Endothelial cell of umbilical vein (primary cell): ENCODE results near the gene GCNT1.

Source experiments
- CTCF ChIP-seq, 2 donors: IDR thresholded peaks; 1 replicate in 1 of 2; 2 replicates in 1 of 2; pipeline ENCODE4 v1.5.1; 2011; ENCODE audit warnings: low read length in 2 of 2, mild to moderate bottlenecking in 2 of 2, moderate library complexity in 2 of 2, control low read depth in 1 of 2, inconsistent platforms in 1 of 2, low read depth in 1 of 2; ENCODE audit not compliant: insufficient read depth in 1 of 2; ENCODE audit errors: extremely low read depth in 1 of 2
- EZH2 ChIP-seq: IDR thresholded peaks from 2 replicates; pipeline ENCODE4 v1.6.1; 2012; ENCODE audit warnings: borderline replicate concordance, low read depth, mild to moderate bottlenecking, moderate library complexity, low read length, inconsistent platforms; ENCODE audit not compliant: severe bottlenecking
- FOS ChIP-seq: IDR thresholded peaks from 2 replicates; pipeline ENCODE4 v1.6.1; 2011; ENCODE audit warnings: mild to moderate bottlenecking, low read length, moderate library complexity, borderline replicate concordance; ENCODE audit not compliant: insufficient read depth
- JUN ChIP-seq: IDR thresholded peaks from 2 replicates; pipeline ENCODE4 v1.6.1; 2011; ENCODE audit warnings: borderline replicate concordance, low read depth; ENCODE audit not compliant: insufficient read length, insufficient read depth
- MYC ChIP-seq: IDR thresholded peaks from one replicate; pipeline ENCODE4 v1.6.1; 2011; ENCODE audit warnings: mild to moderate bottlenecking, low read depth, low read length
- POLR2A ChIP-seq: IDR thresholded peaks from 2 replicates; pipeline ENCODE4 v1.6.1; 2012; ENCODE audit warnings: low read depth, mild to moderate bottlenecking, control low read depth, low read length
- POLR2AphosphoS5 ChIP-seq: IDR thresholded peaks from 2 replicates; pipeline ENCODE4 v1.6.1; 2012; ENCODE audit warnings: low read depth, mild to moderate bottlenecking, control low read depth, low read length, moderate library complexity; ENCODE audit not compliant: insufficient read depth

- TF ChIP-seq FOS = no peak
- no peak for TF ChIP-seq CTCF (IDR thresholded peaks at IDR 0.05; ENCODE audit: extremely low read depth in 1 of 2, insufficient read depth in 1 of 2, low read depth in 1 of 2, low read length in 2 of 2)
- no peak for TF ChIP-seq POLR2A
- no peak for TF ChIP-seq POLR2AphosphoS5
- no peak for TF ChIP-seq JUN
- TF ChIP-seq MYC = no peak
- TF ChIP-seq EZH2 = no peak
Measured at GRCh38 chr9:76462126-76462525, 3.1 kb downstream of the GCNT1 start.
